GM19467 (cell line): ENCODE measurements around the gene UVRAG.

Experiments
- ATAC-seq: cut with Tn5 transposase; IDR thresholded peaks from one replicate; pipeline ENCODE4 v1.9.1; 2021; ENCODE audit warnings: mild to moderate bottlenecking, moderate library complexity; ENCODE audit not compliant: unreplicated experiment

Gene UVRAG

GRCh38 chr11:76086743-76087635, 272.0 kb downstream of the UVRAG start:
- no peak for ATAC-seq

DNA sequence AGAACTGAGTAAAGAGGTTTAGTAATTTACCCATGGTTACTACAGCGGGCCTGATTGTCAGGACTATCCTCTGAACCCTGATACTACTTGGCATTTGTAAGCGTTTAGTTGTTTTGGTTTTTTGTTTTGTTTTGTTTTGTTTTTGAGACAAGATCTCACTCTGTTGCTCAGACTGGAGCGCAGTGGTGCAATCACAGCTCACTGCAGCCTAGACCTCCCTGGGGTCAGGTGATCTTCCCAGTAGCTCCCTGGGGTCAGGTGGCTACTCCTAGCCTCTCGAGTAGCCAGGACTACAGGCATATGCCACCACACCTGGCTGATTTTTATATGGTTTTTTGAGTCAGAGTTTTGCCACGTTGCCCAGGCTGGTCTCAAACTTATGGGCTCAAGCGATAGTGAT, 272.7 kb downstream of the UVRAG start:
- no peak for ATAC-seq

- no peak for ATAC-seq
Measured at GRCh38 chr11:76088511-76088910, 273.5 kb downstream of the UVRAG start.

- no peak for ATAC-seq
Measured at GRCh38 chr11:76090174-76090573, 275.2 kb downstream of the UVRAG start.

GRCh38 chr11:76090821-76091220, 275.8 kb downstream of the UVRAG start:
- ATAC-seq: no peak

DNA sequence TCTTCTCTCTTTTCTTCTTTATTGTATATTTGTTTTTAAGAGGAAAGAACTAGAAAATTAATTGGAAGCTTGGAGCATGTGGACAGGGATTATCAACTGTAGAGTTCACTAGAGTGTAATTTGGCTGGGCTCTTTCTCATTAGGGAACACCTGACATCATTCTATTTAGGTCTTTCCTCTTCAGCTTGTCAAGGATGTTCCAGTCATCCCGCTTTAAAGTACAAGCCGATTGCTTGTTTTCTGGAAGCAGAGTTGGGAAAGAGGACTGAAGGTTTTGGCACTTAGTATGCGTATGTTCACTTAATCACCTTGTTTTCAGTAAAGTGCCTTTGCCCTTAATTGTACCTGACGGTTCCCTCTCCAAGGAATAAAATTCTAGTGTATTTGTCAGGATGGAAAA, 279.7 kb downstream of the UVRAG start:
- no peak for ATAC-seq

DNA sequence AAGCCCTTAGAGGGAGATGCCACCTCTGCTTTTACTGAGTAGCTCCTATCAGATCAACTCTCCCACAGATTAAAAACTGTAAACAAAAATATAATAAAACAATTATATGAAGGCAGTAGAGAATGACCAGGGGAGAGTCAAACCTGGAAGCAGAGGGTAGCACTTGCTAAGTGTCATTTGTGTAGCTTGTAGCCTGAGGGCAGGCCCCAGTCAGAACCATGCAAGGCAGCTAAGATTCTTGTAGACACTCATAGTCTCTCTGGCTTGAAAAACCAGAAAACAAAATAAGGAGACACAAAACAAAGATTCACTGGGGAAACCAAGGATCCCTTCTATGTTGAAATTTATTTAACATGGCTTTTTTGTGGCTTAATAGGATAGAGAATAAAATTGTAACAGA, 280.9 kb downstream of the UVRAG start:
- ATAC-seq: no peak

- ATAC-seq: no peak
Measured at GRCh38 chr11:76096552-76096951, 281.5 kb downstream of the UVRAG start.

- ATAC-seq: no peak
Measured at GRCh38 chr11:76102802-76103201, 287.8 kb downstream of the UVRAG start.

DNA sequence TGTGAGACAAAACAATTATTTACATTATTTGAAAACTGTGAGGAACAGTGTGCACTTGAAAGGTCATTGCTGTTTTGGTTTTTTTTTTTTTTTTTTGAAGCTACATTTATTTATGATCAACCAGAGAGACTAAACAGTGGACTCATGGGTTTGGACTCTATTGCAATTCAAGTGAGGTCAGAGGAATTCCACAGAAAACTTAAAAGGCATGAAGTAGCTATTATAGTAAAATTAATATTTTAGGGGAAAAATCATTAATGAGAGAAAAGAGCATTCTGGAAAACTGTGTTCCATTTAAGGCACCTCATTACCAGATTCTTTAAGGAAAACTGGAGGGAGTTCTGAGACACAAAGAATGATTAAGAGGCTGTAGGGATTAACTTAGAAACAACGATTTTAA, 288.4 kb downstream of the UVRAG start:
- ATAC-seq: no peak

DNA sequence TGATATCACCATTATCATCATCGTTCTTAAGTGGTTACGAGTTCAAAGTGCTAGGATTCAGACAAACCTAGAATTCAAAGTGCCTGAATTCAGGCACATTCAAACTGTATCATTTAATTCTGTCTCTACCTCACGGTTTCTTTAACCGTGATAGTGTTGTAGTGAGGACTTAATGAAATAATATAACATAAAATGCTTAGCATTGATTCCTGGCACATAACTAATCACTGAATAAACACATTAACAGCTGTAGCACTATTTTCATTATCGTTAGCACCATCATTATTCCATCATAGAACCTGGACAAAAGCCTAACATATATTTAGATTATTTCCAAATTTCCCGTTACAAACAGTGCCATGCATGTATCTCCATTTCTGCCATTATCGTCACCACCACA, 289.3 kb downstream of the UVRAG start:
- no peak for ATAC-seq

DNA sequence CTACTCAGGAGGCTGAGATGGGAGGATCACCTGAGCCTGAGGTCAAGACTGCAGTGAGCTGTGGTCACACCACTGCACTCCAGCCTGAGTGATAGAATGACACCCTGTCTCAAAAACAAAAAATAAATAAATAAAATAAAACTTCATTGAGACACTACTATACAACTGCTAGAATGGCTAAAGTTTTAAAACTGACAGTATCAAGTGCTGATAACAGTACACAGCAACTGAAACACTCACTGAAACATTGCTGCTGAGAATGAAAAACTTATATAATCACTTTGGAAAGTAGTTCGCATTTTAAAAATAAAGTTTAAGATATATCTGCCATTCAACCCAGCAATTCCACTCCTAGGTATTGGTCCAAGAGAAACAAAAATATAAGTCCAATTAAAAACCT, 290.6 kb downstream of the UVRAG start:
- ATAC-seq: no peak

DNA sequence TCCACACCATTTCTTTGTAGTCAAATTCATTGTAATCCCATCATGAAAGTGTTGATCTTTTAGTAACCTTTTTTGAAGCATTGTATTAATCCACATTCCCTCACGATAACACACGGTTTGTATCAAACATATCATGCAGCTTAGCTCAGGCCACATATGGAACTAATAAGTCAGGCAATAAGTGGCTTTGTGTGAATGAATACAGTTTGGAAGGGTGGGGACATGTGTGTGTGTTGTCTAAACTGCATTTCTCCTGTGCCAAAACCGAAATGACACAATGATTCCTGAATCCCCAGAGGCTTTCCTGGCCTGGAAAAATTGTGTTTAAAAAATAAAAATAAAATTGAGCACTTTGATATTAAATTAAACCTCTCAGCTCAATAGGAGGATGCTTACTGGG, 293.0 kb downstream of the UVRAG start:
- no peak for ATAC-seq

- ATAC-seq: no peak
Measured at GRCh38 chr11:76114238-76114637, 299.2 kb downstream of the UVRAG start.

DNA sequence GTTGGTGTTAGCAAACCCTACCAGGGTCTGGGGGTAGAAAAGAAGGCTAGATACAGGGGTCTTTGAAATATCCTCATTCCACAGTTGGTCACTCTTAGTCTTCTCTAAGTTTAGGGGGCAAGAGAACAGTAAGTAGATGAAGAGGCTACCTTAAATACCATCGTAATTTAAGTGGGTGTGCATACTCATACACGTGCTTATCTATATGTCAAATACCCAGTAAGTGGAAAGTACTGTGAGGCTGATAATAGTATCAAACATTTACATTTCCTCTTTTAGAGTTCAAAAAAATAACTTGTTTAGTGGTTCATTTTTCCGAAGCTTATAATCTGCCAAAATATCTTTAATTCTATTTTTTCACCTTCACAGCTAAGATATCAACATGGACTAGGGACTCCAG, 300.5 kb downstream of the UVRAG start:
- no peak for ATAC-seq

DNA sequence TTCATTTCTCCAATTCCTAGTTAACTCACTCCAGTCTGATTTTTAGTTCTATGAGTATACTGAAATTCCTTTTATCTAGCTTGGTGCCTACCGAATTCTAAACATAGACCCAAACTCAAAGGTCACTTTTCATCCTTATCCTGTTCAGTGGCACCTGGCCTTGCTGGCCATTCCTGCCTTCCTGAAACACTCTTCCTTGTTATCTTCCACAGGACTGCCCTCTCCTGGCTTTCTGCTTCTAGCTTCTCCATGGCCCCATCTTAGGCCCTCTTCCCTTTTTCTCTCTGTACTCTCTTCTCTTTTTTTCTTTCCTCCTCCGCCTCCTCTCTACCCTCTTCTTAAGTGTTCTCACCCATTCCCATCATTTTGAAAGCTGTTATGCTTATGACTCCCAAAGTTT, 304.0 kb downstream of the UVRAG start:
- ATAC-seq: no peak

GRCh38 chr11:76119779-76120178, 304.8 kb downstream of the UVRAG start:
- ATAC-seq: no peak

DNA sequence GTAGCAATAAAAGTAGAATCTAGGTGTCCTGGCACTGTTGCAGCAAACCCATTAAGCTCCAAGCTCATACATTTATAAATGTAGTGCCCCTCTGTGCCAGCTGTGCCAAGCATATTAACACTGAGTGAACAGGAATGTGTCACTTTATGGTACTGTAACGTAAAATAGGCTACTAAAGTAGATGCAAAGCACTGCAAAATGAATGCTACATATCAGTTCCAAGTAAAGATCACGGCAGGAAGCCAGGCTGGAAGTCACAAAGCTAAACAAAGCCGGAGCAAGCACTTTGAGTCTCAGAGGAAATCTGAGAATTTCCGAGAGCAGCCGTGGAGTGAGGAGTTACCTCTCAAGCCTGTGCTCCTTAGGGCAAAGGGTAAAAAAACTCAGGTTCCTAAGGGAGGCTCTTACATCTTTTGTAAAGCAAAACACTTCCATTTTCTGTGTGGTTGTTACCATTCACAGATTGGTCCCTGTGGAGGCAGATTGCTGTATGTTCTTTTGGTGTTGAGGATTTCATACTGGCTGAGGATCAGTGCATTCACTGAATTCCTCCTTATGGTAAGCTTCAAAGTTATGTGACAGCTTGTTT, 305.6 kb downstream of the UVRAG start:
- no peak for ATAC-seq

DNA sequence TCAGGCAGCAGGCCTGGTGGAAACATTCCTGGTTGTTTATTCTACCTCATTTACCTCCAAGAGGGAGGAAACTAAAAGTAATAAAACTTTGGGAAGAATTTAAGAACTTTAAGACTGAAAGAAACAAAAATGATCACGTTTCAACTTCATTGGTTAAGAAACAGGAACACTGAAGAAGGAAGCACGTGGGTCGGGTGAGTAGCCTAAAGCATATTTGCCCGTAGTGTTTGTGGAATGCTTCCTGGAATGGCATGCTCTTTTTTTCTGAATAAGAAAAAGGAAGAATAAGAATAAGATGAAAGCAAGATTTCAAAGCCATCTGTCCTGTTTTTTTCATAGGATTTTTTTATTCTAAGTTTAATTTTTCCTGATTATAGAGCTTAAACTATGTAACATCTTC, 308.2 kb downstream of the UVRAG start:
- ATAC-seq: no peak

DNA sequence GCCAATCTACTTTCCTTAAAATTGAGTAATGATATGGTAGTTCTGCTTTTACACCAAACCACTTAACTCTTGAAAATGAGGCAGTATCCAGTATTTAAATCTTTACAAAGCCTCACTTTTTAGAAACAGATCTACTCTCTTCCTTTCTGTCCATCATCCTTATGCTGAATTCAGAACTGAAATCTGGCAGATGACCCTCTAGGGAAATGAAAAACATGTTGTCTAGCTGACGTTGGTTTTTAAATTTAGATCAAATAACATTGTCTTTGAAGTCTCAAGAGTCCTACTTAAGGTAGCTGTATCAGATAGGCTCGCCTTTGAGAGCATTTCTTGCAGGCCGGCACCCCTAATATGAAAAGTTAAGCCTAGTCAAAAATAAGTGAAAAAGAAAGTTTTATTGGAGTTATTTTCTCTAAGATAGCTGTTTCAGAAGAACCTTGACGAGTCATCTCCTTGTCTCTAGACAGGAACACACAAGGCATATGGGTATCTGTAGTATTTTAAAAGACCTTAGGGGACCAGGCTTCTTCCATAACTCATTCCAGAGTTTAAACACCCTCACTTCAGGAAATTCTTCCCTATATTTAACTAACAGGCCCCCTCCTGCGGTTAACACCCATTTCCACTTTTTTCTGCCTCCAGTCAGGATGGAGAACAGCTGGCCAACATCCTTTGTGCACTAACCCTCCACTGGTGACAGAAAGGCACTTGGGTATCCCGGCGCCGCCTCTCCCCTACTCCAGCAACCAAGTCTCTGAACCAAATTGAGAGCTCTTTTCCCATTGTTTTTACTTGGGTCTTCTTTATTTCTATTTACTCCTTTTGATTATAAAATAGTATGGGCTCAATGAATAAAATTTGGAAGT, 310.1 kb downstream of the UVRAG start:
- no peak for ATAC-seq

DNA sequence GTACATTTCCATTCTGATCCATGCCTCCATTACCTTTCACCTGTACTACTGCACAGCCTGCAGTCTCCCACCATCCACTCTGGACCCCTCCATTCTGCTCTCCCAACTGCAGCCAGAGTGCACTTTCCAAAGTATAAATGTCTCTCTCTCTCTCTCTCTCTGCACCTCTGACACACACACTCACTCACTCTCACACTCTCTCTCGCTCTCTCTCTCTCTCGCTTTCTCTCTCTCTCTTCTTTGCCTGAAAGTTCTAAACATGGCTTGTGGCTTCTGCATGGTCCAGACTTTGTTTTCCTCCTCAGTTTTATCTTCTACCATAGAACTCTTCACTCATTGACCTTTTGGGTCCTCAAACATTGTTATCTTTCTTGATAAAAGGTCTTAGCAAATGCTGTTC, 314.7 kb downstream of the UVRAG start:
- ATAC-seq: no peak

DNA sequence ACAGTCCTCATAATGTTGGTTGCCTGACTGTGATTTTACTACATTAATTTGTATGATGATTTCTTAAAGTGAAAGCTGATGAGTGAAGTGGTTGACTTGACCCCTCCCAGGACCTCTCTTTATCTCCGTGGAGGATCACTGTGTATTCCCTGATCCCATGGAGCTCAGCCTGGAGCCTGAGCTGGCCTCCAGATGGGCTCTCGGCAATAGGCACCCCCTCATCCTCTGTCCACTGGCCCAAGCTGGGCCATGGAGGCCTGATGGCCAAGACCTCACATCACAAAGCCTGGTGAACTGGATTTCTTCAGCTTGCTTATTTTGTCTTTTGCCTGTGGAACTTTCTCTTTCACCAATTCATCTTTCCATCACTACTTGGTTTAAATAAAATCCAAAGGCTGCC, 316.1 kb downstream of the UVRAG start:
- ATAC-seq: no peak
